Ascending aorta (tissue), 2 donors: ENCODE measurements around the gene XPNPEP1. TPM values are rescaled to one million over a fixed set of nuclear protein-coding genes. Genes with fewer than 3 reads are reported as not detected.

Experiments used
- DNase-seq, 2 donors: peaks; one replicate each; pipeline ENCODE4 v3.0.0-alpha.2; 2019; ENCODE audit warnings: low spot score in 2 of 2
- H3K27ac ChIP-seq, 2 donors: fragments of 200-600 bp; sonication (generic); one replicate each; pipeline ENCODE4 v1.5.1; 2016 to 2017; ENCODE audit warnings: mild to moderate bottlenecking in 1 of 2
- H3K27me3 ChIP-seq: fragments of 200-600 bp; sonication (generic); one replicate; pipeline ENCODE4 v1.5.1; 2017
- H3K36me3 ChIP-seq, 2 donors: fragments of 200-600 bp; sonication (generic); one replicate each; pipeline ENCODE4 v1.5.1; 2016
- H3K4me1 ChIP-seq, 2 donors: fragments of 200-600 bp; sonication (generic); one replicate each; pipeline ENCODE4 v1.5.1; 2016 to 2017; ENCODE audit warnings: mild to moderate bottlenecking in 1 of 2
- H3K4me3 ChIP-seq, 2 donors: fragments of 200-600 bp; sonication (generic); one replicate each; pipeline ENCODE4 v1.5.1; 2016 to 2017; ENCODE audit warnings: mild to moderate bottlenecking in 1 of 2
- H3K9me3 ChIP-seq, 2 donors: fragments of 200-600 bp; sonication (generic); one replicate each; pipeline ENCODE4 v1.5.1; 2016
- CTCF ChIP-seq, 3 experiments: fragments of 200-600 bp in 2 of 3; fragments of 450-650 bp in 1 of 3; sonication (generic) in 2 of 3; IDR thresholded peaks; one replicate each; pipeline ENCODE4 v1.5.1; 2016 to 2019; ENCODE audit warnings: antibody characterized with exemption in 3 of 3, mild to moderate bottlenecking in 1 of 3, moderate library complexity in 1 of 3
- intact Hi-C: fragments of 100-400 bp; cut with DNase I; formaldehyde crosslinking; loops from one replicate; pipeline ENCODE4 v1.15.1; 2023
- total RNA-seq: library from RNA; depleted of rRNA; stranded (reverse); fragments of >200 nt; gene quantifications from one replicate; pipeline ENCODE4 v1.1.0, GENCODE V29; 2016

The XPNPEP1 gene
- total RNA-seq, 1 donor from 2014 or later, result 212 TPM

GRCh38 chr10:109837384-109837783 lies 85.9 kb downstream of the XPNPEP1 start:
- no peak for TF ChIP-seq CTCF (IDR thresholded peaks at IDR 0.05)
- no peak for DNase-seq
- H3K9me3 ChIP-seq, result no peaks in the 10 kb centered on the region
- H3K4me1 ChIP-seq, result no peaks in the 10 kb centered on the region
- no peak overlapping the region for H3K4me3 ChIP-seq
- no peaks in the 10 kb centered on the region for H3K36me3 ChIP-seq
- no peak overlapping the region for H3K27ac ChIP-seq
- intact Hi-C loops, result no loop called here
- no peaks in the 10 kb centered on the region for H3K27me3 ChIP-seq

- DNase-seq, result no peak
- Histone ChIP-seq H3K4me3 (no peak overlapping the region), H3K27ac (no peak overlapping the region), H3K4me1 (no peaks in the 10 kb centered on the region), H3K36me3 (no peaks in the 10 kb centered on the region), H3K27me3 (no peaks in the 10 kb centered on the region), H3K9me3 (no peaks in the 10 kb centered on the region)
- intact Hi-C loops, result no loop called here
- TF ChIP-seq CTCF (IDR thresholded peaks at IDR 0.05), result no peak
These were observed 88.1 kb downstream of the XPNPEP1 start for GRCh38 chr10:109835257-109835656.

- no peaks in the 10 kb centered on the region for H3K9me3 ChIP-seq
- H3K27ac ChIP-seq, result no peak overlapping the region
- DNase-seq, result no peak
- no peak overlapping the region for H3K4me3 ChIP-seq
- TF ChIP-seq CTCF (IDR thresholded peaks at IDR 0.05), result no peak
- no peaks in the 10 kb centered on the region for H3K27me3 ChIP-seq
- intact Hi-C loops, result no loop called here
- no peaks in the 10 kb centered on the region for H3K36me3 ChIP-seq
- no peaks in the 10 kb centered on the region for H3K4me1 ChIP-seq
These were observed 91.5 kb downstream of the XPNPEP1 start for GRCh38 chr10:109831846-109832245.

- H3K36me3 ChIP-seq, result no peaks in the 10 kb centered on the region
- intact Hi-C loops, result no loop called here
- no peak for DNase-seq
- no peaks in the 10 kb centered on the region for H3K4me1 ChIP-seq
- H3K9me3 ChIP-seq, result no peaks in the 10 kb centered on the region
- no peak overlapping the region for H3K27ac ChIP-seq
- H3K4me3 ChIP-seq, result no peak overlapping the region
- H3K27me3 ChIP-seq, result no peaks in the 10 kb centered on the region
- TF ChIP-seq CTCF (IDR thresholded peaks at IDR 0.05), result no peak
These were observed 99.1 kb downstream of the XPNPEP1 start for GRCh38 chr10:109824206-109824605.

DNA sequence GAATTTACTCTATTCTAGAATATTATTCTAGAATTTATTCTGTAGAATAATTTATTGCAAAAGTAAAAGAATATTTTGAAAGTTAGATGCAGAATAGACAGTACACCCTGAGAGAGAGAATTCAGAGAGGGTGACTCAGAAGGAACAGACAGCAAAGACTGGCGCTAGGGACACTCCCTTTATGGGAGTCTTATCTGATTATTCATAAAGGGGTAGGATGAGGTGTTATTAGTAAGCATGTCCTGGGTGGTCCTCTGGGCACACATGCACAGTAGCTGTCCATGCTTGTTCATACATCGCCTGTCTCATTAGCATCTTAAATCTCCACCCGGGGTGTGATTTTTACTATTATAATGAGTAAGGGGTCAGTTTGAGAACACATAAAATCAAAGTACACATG lies 100.1 kb downstream of the XPNPEP1 start:
- no peak for TF ChIP-seq CTCF (IDR thresholded peaks at IDR 0.05)
- H3K27ac ChIP-seq, result no peak overlapping the region
- DNase-seq, result no peak
- no peaks in the 10 kb centered on the region for H3K9me3 ChIP-seq
- H3K27me3 ChIP-seq, result no peaks in the 10 kb centered on the region
- H3K36me3 ChIP-seq, result no peaks in the 10 kb centered on the region
- intact Hi-C loops, result no loop called here
- H3K4me1 ChIP-seq, result no peaks in the 10 kb centered on the region
- no peak overlapping the region for H3K4me3 ChIP-seq

DNA sequence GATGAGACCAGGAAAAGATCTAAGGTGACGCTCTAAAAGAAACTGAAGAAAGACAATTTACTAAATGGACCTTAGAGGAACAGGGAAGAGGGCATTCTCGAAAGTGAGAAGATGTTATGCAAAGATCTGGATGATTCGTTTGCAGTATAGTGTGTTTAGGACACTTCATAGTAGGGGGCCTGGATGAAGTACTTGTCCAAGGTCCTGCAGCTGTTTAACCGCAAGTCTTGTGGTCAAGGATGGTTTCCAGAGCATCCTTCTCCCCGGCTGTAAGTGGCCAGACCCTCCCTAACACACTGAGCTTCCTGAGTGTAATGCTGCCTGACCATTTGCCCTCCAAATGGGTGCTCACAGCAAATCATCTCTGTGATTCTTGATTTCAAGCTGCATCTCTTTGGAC lies 101.6 kb downstream of the XPNPEP1 start:
- Histone ChIP-seq H3K27ac (no peak overlapping the region), H3K27me3 (no peaks in the 10 kb centered on the region), H3K4me3 (no peak overlapping the region), H3K4me1 (no peaks in the 10 kb centered on the region), H3K36me3 (no peaks in the 10 kb centered on the region), H3K9me3 (no peaks in the 10 kb centered on the region)
- DNase-seq, result no peak
- intact Hi-C loops, result no loop called here
- no peak for TF ChIP-seq CTCF (IDR thresholded peaks at IDR 0.05)
